HG03159 (cell line): Measurements from ENCODE around the gene CYSRT1.
A peak's percentile ranks its signal among the peaks of the same experiment; 100 is the strongest.

Experiments used
- ATAC-seq: cut with Tn5 transposase; IDR thresholded peaks from one replicate; pipeline ENCODE4 v1.9.1; 2021; ENCODE audit warnings: mild to moderate bottlenecking, moderate library complexity; ENCODE audit not compliant: unreplicated experiment

The CYSRT1 gene, protein sequence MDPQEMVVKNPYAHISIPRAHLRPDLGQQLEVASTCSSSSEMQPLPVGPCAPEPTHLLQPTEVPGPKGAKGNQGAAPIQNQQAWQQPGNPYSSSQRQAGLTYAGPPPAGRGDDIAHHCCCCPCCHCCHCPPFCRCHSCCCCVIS

DNA sequence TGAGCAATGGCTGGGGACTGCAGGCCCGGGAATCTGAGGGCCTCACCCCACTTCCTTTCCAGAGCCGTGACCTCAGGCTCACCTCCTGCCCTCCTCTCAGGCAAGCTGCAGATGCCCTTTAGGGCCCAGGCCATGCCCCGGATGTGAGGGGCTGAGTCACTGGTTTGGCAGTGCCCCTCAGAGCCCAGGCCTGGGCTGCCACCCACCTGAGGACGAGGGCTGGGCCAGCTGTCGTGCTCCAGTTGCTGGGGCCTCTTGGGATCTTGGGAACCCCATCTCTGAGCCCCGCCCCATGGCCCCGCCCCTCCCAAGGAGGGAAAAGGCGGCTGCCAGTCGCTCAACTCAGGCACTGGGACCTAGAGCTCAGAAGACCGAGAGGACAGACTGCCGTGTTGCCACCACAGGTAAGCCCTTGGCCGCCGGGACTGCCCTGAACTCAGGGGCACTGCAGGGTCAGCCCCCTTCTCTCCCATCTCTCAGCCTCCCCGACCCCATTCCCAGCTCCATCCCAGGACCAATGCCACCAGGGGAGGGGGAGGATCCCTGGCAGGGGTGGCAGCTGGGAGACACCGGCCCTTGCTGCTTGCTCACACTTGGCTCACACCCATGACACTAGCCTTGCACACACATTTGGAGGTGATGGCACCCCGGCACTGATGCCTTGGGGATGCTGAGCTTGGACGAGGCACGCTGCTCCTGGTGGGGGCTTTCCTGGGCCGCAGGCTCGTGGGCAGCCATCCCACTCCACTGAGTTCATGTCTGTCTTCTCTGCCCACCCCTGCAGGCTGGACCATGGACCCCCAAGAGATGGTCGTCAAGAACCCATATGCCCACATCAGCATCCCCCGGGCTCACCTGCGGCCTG is at the start of gene CYSRT1:
TSS of gene CYSRT1 (plus strand) at position 345 of the 865 bp plus-strand sequence. CDS start at position 793, 448 bp downstream.
- ATAC-seq: no peak

DNA sequence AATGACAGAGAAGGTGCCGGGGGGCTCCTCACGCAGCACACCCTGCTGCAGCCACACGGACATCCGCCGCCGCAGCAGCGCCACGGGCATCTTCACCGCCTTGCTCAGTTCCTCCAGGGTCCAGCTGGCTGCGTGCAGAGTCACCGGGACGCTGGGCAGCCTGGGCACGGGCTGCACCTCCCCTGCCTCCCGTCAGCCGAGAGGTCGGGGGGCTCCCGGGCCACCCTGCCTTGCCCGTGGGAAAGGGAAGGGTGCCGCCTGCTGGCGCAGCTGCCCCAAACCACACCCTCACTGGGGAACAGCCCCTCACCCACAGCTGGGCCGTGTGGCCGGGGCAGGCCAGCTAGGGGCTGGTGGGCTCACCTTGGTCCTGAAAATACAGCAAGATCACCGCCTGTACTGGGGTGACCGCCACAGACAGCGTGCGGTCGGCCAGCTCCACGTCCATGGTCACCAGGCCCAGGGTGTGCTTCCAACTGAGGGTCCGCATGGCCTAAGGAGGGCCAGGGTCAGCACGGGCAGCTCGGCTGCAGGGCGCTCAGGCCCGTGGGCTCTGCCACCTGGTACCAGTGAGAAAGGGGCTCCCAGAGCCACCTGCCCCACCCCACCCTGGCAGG is 49.5 kb upstream of the CYSRT1 start:
- ATAC-seq: no peak

DNA sequence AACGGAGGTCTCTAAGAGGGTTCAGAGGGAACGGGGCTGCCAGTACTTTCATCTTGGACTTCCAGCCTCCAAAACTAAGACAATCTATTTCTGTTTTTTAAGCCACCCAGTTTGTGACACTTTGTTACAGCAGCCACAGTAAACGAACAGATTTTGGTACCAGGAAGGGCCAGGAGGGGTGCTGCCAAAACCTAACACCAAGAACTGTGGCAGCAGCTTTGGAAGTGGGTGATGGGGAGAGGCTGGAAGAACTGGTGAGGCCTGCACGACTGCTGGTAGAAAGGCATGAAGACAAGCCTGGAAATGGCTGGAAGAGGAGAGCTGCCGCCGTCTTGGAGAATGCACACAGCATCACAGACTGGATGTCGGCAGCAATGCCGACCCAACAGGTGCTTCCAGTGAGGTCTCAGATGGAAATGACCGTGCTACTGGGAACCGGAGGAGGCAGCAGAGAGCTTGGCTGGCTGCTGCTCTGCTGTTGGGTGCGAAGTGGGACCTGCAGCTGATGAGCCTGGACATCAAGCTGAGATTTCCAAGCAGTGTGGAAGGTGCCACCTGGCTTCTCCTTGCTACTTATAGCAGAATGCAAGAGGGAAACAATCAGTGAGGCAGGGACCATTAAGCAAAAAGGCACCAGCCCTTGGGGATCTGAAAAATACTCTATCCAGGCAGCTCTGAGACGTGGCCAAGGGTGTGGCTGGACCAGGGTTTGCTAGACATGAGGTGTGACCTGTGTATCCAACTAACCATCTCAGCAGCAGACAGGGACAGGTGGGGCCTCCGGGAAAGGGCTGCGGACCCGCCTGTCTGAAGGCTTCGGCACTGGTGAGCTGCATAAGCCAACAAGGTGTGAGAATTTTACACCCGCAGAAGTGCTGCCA is 48.4 kb upstream of the CYSRT1 start:
- no peak for ATAC-seq

DNA sequence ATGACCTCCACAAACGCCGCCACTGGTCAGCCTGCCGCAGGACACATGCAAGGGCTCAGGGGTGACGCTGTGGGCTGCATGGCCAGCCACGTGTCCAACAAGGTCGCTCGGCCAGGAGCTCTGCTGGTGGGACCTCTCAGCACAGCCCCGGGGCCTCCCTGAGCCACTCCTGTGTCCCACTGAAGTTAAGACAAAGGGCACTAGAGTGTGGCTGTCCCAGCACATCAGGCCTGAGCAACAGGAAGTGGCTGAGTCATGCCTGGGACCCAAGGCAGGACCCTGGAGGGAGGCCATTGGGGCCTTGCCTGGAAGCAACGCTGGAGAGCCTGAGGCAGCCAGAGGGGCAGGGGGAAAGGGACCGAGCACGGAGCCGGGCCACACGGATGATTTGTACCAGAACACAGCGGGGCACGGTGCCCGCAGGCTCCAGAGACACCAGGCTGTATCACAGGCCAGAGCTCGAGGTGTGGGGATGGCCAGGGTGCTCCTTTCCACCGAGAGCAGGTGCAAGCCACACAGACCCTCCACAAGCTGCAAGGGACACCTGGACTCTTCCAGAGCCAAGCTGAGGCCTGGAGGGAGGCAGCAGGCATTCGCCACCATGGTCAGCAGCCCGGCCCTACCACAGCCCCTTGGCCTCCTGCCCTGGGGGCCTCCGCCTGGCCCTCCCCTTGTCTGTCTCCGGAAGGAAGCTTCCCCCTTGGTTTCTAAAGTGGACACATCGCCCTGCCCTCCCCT is 46.6 kb upstream of the CYSRT1 start:
- no peak for ATAC-seq

DNA sequence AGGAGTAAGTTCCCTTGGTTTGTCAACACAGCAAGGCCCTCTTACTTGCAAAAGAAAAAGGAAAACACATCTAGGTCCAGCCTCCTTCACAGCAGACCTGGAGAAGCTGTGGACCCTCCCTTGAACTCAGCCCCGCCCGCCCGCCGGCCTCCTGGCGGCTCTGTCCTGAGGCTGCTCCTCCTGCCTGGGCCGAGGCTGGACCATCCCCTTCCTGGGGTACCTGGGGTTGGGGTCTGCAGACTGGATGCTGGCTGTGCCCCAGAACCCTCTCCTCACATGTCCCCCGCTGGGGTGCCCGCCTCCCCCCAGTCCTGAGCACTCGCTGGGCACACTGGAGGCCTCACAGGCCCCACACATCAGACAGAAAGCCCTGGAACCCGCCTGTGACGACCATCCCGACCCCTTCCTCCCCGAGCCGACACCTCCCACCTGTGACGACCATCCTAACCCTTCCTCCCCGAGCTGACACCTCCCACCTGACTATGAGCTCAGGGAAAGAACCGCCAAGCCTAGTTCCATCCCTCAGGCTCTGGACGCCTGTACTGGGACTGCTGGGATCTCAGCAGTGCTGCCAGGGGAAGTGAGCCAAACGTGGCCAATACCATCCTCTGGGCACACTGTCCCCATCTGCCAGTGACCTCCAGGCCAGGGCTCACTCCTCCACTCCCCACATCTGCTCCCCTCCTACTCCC is 45.9 kb upstream of the CYSRT1 start:
- no peak for ATAC-seq

DNA sequence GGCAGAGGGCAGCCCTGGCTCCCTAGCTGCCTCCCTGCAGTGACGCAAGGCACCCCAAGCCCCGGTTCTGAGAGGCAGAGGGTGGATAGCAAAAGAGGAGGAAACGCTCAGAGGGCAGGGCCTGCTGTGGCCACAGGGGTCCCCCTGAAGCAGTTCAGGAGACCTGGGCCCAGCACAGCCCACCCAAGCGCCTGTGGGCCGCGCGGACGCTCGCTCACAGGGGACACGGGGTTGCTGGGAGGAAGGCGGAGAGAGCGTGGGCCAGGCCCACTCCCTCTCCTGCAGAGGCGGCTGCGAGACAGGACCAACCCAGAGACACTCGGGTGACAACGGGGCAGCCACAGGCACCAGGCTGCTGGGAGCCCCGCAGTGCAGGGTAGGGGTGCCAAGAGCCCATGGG is 45.2 kb upstream of the CYSRT1 start:
- ATAC-seq: no peak

DNA sequence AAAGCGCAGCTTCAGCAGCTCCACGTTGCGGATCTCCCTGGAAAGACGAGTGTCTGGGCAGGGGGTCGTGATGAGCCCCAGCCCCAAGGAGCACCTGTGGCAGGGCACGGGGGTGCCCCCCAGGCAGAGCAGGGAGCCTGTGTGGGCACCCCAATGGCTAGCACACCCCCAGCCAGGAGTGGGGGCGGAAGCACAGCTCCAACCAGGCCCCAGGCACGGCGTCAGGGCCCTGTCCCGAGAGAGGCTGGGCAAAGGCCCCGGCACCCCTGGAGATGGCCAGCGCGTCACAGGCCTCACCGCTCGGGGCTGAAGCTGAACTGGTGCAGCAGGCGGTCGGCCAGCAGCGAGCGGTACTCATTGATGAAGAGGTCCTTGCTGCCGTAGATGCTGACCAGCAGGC is 44.5 kb upstream of the CYSRT1 start:
- ATAC-seq: no peak

DNA sequence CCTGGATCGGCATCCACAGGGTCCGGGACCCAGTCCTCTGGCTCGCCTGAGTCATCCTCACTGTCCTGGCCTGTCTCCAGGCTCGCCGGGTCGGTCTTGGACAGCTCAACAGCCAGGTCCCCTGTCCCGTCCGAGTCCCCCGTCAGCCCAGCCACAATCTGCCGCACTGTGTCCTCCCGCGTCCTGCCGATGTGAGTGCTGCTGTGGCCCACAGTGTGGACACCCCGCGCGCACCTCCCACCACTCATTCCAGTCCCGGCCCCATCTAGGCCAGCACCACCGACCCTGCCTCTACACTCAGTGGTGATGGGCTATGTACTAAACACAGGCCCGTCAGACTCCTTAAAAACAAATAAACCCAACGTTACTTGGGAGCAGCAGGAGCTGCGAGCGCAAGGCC is 43.3 kb upstream of the CYSRT1 start:
- ATAC-seq: no peak

DNA sequence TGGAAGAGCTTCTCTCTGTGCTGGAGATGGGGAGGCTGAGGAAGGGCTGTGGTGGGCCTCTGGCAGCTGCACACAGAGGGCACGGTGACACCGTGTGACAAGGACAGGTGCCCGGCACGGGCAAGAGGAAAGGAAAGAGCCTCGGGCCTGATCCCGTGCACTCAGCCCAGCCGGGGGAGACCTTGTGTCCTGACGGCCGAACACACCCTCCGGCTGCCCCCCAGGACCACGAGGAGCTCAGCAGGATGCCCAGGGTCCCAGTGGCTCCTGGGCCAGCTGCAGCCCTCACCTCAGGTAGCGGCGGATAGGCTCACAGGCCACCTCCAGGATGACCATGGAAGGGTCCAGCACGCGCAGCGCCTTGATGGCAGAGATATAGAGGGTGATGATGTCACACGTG is 42.1 kb upstream of the CYSRT1 start:
- ATAC-seq: no peak

DNA sequence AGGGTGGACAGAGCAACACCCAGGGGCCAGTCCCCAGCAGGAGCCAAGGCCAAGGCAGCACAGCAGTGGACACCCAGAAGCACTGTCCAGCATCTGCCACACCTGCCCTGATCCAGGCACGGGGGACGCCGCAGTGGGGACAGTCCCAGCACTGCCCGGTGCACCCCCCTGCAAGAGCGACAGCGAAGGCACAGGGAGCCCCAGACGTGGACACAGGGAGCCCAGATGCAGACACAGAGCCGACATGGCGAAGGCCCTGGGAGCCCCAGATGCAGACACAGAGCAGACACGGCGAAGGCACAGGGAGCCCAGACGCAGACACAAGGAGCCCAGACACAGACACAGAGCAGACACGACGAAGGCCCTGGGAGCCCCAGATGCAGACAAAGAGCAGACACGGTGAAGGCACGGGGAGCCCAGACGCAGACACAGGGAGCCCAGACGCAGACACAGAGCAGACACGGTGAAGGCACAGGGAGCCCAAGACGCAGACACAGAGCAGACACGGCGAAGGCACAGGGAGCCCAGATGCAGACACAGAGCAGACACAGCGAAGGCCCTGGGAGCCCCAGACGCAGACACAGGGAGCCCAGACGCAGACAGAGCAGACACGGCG is 40.9 kb upstream of the CYSRT1 start:
- no peak for ATAC-seq

DNA sequence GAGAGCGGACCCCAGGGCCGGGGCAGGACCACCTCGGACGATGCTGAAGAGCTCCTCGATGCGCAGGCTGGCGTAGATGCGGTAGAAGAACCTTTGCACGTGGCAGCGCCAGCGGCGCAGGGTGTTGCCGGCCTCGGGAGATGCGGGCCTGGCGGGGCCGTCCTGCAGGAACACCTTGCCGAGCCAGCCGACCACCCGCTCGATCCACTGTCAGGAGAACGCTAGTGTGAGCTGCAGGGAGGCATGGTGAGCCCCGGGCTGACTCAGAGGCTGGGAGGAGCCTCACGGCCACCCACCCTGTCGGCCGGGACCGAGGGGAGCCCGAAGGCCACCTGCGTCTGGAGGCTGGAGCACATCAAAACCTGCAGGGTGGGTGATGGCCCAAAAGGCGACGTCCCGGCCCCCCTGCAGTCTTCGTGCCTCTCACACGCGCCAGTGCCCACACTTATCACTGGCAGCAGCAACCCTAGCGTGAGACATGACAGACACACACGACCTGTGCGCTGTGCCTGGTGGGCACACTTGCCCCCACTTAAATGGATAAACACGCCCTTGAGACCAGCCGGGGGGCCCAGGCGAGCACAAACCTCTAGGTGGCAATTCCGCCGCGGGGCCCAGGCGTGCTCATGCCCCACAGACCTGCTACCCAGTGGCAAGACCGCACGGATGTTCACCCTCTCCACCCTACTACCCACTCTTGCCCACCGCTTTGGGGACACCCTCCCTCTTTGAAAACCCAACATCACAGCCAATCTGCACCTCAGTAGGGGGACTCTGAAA is 39.9 kb upstream of the CYSRT1 start:
- no peak for ATAC-seq

DNA sequence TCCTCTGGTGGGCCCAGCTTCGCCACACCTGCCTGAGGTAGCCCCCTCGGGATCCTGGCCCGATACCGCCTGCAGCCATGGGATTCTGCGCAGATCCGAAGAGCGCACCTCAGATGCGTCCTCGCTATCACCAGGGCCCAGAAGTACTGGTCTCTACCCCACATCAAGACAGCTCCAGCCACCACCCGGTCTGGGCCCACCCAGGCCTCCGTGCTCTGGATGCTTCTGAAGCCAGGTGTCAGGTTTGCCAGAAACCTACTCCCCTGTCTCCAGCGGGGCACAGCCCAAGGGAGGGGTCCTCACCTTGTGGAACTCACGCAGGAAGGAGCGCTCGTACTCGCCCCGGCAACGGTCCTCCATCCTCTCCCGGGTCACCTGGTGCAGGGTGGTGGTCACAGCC is 39.1 kb upstream of the CYSRT1 start:
- no peak for ATAC-seq

DNA sequence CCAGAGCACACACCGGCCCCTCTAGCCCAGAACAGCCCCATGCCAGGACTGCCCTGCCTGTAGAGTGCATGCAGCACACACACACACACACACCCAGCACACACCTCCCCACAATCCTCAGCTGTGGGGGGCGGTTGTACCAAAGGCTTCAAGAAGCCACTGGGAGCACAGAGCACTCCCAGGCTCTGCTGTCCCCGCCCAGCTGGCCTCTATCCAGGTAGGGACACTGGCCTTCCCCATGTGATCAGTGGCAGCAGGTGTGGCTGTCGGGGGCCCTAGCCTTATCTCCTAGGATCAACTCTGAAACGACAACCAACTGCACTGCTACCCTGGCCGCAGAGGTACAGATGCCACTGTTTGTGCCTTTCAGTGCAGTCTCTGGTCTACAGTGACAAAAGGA is 38.6 kb upstream of the CYSRT1 start:
- no peak for ATAC-seq

DNA sequence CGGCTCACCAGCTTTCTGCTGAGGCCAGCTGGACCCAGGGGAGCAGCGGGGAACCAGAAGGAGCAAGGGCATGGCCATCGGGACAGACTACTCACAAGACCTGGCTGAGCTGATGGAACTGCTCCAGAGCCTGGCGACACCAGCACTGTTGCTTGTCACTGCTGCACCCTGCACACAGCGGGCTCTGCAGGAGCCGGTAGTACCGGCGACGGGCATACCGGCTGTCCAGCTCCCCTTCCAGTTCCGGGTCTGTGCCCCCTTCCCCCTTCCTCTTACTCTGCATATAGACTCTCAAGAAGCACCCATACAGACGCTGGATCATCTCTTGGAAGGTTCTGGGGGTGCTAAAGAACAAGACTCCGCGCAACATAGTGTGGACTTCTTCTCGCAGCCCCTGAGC is 37.6 kb upstream of the CYSRT1 start:
- ATAC-seq: no peak

DNA sequence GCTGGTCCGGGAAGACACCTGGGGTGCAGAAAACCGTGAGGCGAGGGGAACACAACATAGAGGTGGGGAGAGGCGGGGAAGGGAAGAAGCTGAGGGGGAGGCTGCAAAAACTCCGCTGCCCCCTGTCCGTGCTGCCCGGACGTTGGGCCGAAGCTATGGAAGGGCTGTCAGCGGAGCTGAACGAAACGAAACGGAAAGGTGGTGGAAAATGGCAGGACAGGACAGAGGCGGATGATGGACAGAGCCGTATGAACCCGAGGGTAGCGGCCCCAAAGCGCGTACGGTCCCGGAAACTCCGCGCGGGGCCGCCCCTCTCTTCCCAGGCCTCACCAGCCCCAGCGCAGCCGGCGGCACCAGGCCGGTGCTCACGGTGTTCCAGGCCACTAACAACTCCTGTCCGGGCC is 36.9 kb upstream of the CYSRT1 start:
- ATAC-seq: no peak

DNA sequence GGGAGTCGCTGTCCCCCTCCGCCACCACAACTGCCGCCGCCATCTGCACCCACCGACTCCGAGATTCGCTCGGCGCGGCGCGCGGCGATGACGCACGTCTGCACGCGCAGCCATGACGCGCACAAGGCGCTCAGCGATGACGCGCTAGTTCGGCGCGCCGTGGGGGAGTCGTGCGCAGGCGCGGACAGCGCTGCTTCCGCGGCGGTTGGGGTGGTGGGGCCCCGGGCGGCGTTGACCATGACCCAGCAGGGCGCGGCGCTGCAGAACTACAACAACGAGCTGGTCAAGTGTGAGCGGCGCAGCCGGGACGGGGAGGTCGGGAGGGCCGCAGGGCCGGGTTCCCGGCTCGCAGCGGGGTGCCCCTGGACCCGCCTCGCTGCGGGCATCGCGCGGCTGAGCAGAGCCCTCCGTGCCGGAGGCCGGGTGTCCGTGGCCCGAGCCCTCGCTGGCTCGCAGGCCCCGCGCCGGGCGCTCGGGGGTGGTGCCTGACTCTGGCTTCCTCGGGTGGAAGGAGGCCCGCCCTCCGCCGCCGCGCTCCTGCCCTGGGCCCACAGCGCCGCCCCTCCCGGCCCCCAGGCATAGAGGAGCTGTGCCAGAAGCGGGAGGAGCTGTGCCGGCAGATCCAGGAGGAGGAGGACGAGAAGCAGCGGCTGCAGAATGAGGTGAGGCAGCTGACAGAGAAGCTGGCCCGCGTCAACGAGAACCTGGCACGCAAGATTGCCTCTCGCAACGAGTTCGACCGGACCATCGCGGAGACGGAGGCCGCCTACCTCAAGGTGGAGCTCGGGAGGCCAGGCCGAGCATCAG is 36.3 kb upstream of the CYSRT1 start, which contains the start of the genes ANAPC2 and SSNA1:
TSS of gene ANAPC2 (minus strand) at position 71 of the 807 bp plus-strand sequence. CDS start at position 43, 28 bp downstream.
TSS of gene SSNA1 (plus strand) at position 187 of the 807 bp plus-strand sequence. CDS start at position 238, 51 bp downstream.
- peak; percentile 74 for ATAC-seq
